NCI-H2029 (cell line): ENCODE results near the gene SDK1.

Experiments used
- DNase-seq: peaks from one replicate; lab custom pipeline; 2025; lab: John Stamatoyannopoulos, UW

Gene SDK1

GRCh38 chr7:3591219-3591618 lies 290.2 kb downstream of the SDK1 start:
- DNase-seq: no peak

GRCh38 chr7:3591944-3592343 lies 290.9 kb downstream of the SDK1 start:
- DNase-seq: no peak

DNA sequence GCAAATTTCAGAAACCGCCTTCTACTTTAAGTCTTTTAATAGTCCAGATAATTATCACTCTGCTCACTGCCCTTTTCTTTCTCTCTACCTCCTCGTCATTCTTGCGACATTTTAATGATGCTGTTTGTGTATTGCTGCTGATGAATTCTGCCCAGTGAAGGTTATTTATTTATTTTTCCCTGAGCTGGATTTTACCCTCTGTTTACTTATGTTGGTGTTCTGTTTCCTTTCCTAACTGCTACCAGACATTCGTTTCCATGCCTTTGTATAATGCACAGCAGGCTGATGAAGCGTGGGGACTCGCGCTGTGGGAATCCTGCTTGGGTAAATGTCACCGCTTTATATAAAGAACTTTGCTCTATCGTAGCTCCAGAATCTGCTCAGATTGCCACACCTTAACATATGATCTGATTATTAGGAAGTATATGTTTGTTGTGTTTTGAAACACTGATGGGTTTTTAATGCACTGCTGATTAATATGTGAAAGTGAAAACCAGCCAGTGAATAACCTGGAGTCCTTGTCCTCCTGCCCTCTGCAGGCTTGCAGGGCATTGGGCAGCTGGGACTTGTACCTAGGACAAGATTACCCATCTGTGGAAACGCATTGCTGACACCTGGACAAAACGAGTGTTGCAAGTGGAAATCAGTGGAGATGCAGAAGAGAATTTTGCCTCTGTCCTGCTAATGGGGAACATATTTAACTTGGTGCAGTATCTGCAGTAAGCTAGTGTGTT lies 291.5 kb downstream of the SDK1 start:
- DNase-seq: no peak

- DNase-seq: no peak
These were observed 293.8 kb downstream of the SDK1 start for GRCh38 chr7:3594901-3595300.

DNA sequence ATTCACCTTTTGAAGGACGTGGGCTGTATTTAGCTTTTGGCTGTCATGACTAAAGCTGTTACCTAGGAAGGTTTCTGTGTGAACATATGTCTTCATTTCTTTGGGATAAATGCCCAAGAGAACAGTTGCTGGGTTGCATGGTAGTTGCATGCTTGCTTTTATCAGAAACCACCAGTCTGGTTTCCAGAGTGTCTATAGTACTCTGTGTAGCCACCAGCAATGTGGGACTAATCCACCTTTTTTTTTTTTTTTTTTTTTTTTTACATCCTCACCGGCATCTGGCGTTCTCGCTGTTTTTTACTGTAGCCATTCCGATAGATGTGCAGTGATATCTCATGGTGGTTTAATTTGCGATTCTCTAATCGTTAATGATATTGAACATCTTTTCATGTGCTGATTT lies 297.8 kb downstream of the SDK1 start:
- no peak for DNase-seq

DNA sequence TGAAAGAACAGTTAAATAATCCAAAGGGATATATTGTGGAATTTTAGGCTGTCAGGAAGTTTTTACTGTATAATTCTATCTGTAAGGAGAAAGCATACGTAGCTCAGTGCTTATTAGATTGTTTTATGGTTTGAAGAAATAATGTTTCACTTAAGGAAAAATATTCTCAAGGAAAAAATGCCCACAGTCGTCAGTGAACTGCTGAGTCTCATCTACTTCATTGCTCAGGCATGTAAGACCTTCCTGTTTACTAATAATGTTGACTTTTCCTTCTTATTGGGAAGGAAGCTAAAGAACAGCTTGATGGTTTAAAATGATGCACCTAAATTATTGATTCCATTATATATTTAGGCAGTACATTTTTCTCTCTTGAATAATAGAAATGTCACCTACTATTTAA lies 304.2 kb downstream of the SDK1 start:
- no peak for DNase-seq

- no peak for DNase-seq
These were observed 305.4 kb downstream of the SDK1 start for GRCh38 chr7:3606436-3606835.

DNA sequence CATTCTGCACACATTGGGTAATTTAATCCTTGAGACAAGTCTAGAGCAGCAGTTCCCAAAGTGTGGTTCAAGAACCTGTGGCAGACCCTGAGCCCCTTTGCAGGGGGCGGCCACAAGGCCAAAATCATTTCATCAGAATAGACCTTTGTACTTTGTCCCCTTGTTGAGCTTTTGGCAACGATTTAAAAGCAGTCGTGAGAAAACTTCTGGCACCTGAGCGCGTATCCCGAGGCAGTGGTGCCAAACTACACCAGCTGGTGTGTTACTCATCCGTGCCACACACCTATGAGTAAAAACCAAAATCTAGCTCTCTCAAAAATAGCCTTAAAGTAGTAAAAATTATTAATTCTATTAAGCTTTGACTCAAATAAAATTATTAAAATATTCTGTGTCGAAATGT lies 306.8 kb downstream of the SDK1 start:
- DNase-seq: no peak

- DNase-seq: peak; percentile 69
These were observed 315.3 kb downstream of the SDK1 start for GRCh38 chr7:3616306-3616705.

- no peak for DNase-seq
These were observed 329.0 kb downstream of the SDK1 start for GRCh38 chr7:3630081-3630480.

DNA sequence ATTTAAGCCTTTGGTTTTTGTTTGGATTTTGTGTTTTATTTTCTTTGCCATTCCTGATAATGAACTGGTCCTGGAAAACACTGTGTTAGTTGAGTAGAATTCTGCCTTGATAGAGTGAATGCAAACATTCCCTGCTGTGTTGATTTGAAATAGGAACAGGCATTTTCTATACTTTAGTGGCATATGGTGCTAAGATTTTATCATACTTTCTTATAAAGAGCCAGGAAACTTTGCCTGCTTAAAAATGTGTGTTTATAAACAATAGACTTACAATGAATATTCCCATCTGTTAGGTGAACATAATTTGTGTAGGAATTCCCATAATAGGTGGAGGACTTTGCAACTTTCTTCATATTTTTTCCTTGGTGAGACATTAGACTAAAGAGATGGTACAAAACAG lies 333.3 kb downstream of the SDK1 start:
- DNase-seq: no peak

GRCh38 chr7:3636131-3636860 lies 335.2 kb downstream of the SDK1 start:
- DNase-seq: no peak

GRCh38 chr7:3639253-3639652 lies 338.2 kb downstream of the SDK1 start:
- no peak for DNase-seq

DNA sequence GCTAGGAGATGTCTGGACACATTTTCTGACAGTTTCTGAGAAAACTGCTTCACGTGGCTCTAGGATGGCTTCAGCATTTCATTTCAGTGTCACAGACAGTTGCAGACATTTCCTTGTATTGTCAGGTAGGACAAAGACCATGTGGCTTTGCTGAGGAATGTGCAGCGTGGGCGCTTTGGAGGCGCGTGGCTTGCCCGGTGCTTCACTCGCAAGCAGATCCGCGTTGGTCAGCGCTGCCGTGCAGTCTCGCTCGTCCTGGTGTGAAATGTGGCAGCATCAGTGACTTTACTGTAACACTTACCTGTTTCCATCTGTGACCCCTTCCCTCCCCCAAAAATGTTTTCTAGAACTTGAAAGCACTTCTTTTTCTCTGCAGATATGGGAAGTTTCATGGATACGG lies 340.5 kb downstream of the SDK1 start:
- no peak for DNase-seq

DNA sequence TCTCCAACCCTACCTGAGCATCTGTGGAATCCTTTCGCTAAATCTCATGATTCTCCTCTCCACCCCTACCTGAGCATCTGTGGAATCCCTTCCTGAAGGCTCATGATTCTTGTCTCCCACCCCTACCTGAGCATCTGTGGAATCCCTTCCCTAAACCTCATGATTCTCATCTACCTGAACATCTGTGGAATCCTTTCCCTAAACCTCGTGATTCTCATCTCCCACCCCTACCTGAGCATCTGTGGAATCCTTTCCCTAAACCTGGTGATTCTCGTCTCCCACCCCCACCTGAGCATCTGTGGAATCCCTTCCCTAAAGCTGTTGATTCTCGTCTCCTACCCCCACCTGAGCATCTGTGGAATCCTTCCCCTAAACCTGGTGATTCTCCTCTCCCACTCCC lies 342.0 kb downstream of the SDK1 start:
- no peak for DNase-seq

DNA sequence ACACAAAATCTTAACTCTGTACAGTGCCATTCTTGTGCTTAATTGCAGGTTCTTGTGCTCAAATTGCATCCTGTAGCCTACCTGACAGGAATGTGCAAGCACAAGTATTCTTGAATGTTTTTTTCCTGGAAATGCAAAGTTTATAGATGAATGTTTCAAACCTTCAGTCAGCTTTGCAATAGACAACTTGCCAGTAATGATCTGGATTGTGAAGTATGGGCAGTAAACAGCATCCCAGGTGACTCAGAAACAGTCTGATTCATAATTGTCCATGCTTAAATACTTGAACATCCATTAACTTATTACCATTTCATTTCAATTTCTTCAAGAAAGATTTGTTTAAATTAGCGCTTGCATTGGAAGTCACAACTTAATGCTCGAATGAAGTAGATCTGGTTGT lies 347.2 kb downstream of the SDK1 start:
- no peak for DNase-seq

- DNase-seq: no peak
These were observed 348.2 kb downstream of the SDK1 start for GRCh38 chr7:3649250-3649649.

DNA sequence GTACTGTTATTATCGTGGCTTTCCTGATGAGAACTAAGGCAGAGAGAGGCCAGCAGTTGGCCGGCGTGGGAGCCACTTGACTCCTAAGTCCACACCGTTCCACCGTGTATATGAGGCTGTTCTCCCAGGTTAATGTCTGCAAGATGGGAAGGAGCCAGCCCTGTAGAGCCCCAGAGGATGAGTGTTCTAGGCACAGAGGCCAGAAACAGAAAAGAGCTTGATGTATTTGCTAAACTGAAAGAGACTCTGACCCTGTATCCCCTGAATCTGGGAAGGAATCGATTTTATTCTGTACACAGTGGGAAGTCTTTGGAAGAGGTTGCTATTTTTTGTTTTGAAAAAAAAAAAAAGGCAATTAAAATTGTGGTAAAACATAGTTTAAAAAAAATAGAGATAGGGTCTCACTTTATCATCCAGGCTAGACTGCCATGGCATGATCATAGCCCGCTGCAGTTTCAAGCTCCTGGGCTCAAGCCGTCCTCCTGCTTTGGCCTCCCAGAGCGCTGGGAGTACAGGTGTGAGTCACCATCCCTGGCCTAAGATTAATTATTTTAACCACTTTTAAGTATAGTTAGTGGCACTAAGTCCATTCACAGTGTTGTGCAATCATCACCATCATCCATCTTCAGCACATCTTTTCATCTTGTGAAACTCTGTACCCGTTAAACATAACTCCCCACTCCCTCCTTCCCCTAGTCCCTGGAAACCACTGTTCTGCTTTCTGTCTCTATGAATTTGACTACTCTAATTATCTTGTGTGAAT lies 348.8 kb downstream of the SDK1 start:
- DNase-seq: no peak

DNA sequence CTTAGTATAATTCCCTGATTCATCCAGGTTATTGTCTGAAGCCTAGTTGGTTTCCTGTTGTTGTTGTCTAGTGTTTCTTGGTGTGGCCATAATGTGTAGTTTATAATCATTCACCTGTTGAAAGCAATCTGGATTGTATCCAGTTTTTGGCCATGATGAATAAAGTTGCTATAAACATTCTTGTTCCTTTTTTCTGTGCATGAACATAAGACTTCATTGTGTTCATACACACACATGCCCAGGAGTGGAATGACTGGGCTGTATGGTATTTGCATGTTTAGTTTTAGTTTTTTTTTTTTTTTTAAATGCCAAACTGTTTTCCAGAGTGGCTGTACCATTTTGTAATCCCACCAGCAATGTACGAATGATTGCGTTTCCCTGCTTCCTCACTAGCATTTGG lies 349.8 kb downstream of the SDK1 start:
- DNase-seq: no peak

GRCh38 chr7:3655635-3656034 lies 354.6 kb downstream of the SDK1 start:
- peak; percentile 14 for DNase-seq

GRCh38 chr7:3657206-3657605 lies 356.2 kb downstream of the SDK1 start:
- DNase-seq: no peak

DNA sequence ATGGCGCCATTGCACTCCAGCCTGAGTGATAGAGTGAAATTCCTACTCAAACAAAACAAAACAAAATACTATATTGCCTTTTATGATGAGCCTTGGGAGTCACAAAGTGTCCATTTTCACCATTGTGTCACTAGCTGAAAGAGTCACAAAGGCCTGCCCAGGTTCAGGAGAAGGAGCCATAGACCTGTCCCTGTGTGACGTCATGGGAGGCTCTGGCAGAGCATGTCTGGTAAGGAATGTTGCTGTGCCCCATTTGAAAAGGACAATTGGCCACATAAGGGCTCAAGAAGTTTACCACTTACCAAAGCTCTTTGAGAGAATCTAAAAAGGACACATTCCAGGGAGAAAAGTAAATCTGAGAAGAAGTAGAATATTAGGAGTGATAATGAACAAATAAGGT lies 367.7 kb downstream of the SDK1 start:
- no peak for DNase-seq

GRCh38 chr7:3670898-3671297 lies 369.8 kb downstream of the SDK1 start:
- DNase-seq: no peak
